K562 (cell line): ENCODE measurements around the gene CST8. TPM values are rescaled to one million over a fixed set of nuclear protein-coding genes. Genes with fewer than 3 reads are reported as not detected.

Experiments
- ATAC-seq: fragments of 200-7000 bp; cut with Tn5 transposase; 3 replicates; pipeline ENCODE4 v1.9.1; 2020; ENCODE audit warnings: moderate library complexity
- BruUV-seq: library from RNA; stranded (reverse); fragments of 400-500 nt; replicated peaks from 2 replicates; lab custom pipeline; 2021; lab: Mats Ljungman, UMichigan
- CTCF ChIA-PET: fragments of 300-600 bp; formaldehyde crosslinking; extraction: SDS; loops from one replicate; lab custom pipeline; 2021; ENCODE audit warnings: low intra/inter-chr PET ratio; lab: Yijun Ruan, JAX
- POLR2A ChIA-PET: fragments of 300-600, 350-650 bp; sonication (Branson Sonifier 250); formaldehyde crosslinking; extraction: SDS; loops from one replicate; lab custom pipeline; 2021; ENCODE audit warnings: antibody characterized with exemption, inconsistent platforms; lab: Yijun Ruan, JAX
- DNase-seq, 4 experiments: peaks; one replicate each; pipeline versions ENCODE4 v3.0.0 to v3.0.0-alpha.2; 2011 to 2018; ENCODE audit warnings: low spot score in 3 of 4, mixed read lengths in 3 of 4; ENCODE audit errors: extremely low read depth in 1 of 4
- FAIRE-seq: peaks from 2 replicates; lab custom pipeline; 2011; peaks lifted over from hg19 to GRCh38; lab: Jason Lieb, UNC
- H2AFZ ChIP-seq: 2 replicates; pipeline ENCODE4 v1.6.0; 2011; ENCODE audit warnings: low read depth, low read length, control low read depth, inconsistent platforms
- H3K27ac ChIP-seq: fragments of 200-600 bp; 3 replicates; pipeline ENCODE4 v1.8.0; 2011; ENCODE audit warnings: low read depth, mild to moderate bottlenecking, control low read depth, inconsistent platforms, low read length, moderate library complexity, mixed read lengths; ENCODE audit errors: extremely low read depth
- H3K27me3 ChIP-seq, 2 experiments: fragments of 300-600 bp in 1 of 2; 2 replicates in 1 of 2; 3 replicates in 1 of 2; pipeline versions ENCODE4 v1.6.0 to v1.8.0; 2011; ENCODE audit warnings: inconsistent platforms in 2 of 2, low read length in 2 of 2, mild to moderate bottlenecking in 1 of 2, mixed read lengths in 1 of 2, moderate library complexity in 1 of 2; ENCODE audit not compliant: control insufficient read depth in 2 of 2, insufficient read depth in 2 of 2
- H3K36me3 ChIP-seq: fragments of 300-600 bp; 3 replicates; pipeline ENCODE4 v1.8.0; 2011; ENCODE audit warnings: mild to moderate bottlenecking, low read length, inconsistent platforms; ENCODE audit not compliant: control insufficient read depth, insufficient read depth
- H3K4me1 ChIP-seq, 2 experiments: fragments of 200-600 bp in 1 of 2; replicated peaks in 1 of 2; 2 replicates in 1 of 2; 3 replicates in 1 of 2; pipeline versions ENCODE4 v1.5.1 to v1.8.0; 2011; ENCODE audit warnings: inconsistent platforms in 2 of 2, low read length in 2 of 2, mild to moderate bottlenecking in 1 of 2, mixed read lengths in 1 of 2, moderate library complexity in 1 of 2; ENCODE audit not compliant: control insufficient read depth in 2 of 2, insufficient read depth in 2 of 2
- H3K4me2 ChIP-seq: 2 replicates; pipeline ENCODE4 v1.6.1; 2011; ENCODE audit warnings: low read length, control low read depth, inconsistent platforms, mixed read lengths; ENCODE audit not compliant: insufficient read depth
- H3K4me3 ChIP-seq: fragments of 200-600 bp; sonication (generic), shearing (Covaris generic); 2 replicates; pipeline ENCODE4 v1.5.1; 2016; ENCODE audit warnings: control low read depth, inconsistent platforms
- H3K79me2 ChIP-seq: fragments of 200-600 bp; 3 replicates; pipeline ENCODE4 v1.8.0; 2011; ENCODE audit warnings: low read length, inconsistent platforms; ENCODE audit not compliant: control insufficient read depth, insufficient read depth
- H3K9ac ChIP-seq, 2 experiments: 2 replicates each; pipeline versions ENCODE4 v1.6.0 to v1.6.1; 2011; ENCODE audit warnings: low read depth in 2 of 2, low read length in 2 of 2, control low read depth in 1 of 2, inconsistent platforms in 1 of 2, mild to moderate bottlenecking in 1 of 2, mixed read lengths in 1 of 2; ENCODE audit not compliant: insufficient read depth in 1 of 2
- H3K9me1 ChIP-seq: one replicate; pipeline ENCODE4 v1.6.0; 2011; ENCODE audit warnings: inconsistent platforms, mild to moderate bottlenecking, low read length, moderate library complexity; ENCODE audit not compliant: control insufficient read depth, insufficient read depth
- H3K9me3 ChIP-seq: replicated peaks from 2 replicates; pipeline ENCODE4 v1.5.1; 2011; ENCODE audit warnings: low read depth, low read length, inconsistent platforms; ENCODE audit not compliant: control insufficient read depth, insufficient read depth
- H4K20me1 ChIP-seq: replicated peaks from 2 replicates; pipeline ENCODE4 v1.6.1; 2011; ENCODE audit warnings: low read length, inconsistent platforms, mixed read lengths; ENCODE audit not compliant: control insufficient read depth, insufficient read depth
- MEF2A ChIP-seq: IDR thresholded peaks from 2 replicates; pipeline ENCODE4 v1.6.1; 2011; ENCODE audit warnings: low read depth, mild to moderate bottlenecking, low read length, moderate library complexity; ENCODE audit not compliant: control insufficient read depth
- MYC ChIP-seq, 2 experiments: fragments of 250-450 bp in 1 of 2; sonication (Bioruptor Pico) in 1 of 2; IDR thresholded peaks; 2 replicates each; pipeline versions ENCODE4 v1.5.1 to v1.6.1; 2012 to 2021; ENCODE audit warnings: low read depth in 2 of 2, borderline replicate concordance in 1 of 2, improper control_type of control experiment in 1 of 2, low read length in 1 of 2, mild to moderate bottlenecking in 1 of 2, moderate library complexity in 1 of 2
- NEUROD1 ChIP-seq: fragments of 150-350 bp; IDR thresholded peaks from 2 replicates; pipeline ENCODE4 v1.6.1; 2014; ENCODE audit warnings: borderline replicate concordance, low read length, low read depth; ENCODE audit not compliant: partially characterized antibody
- NR1H2 ChIP-seq: sonication (generic); formaldehyde crosslinking; IDR thresholded peaks from 2 replicates; pipeline ENCODE4 v1.4.0; 2020; ENCODE audit warnings: mild to moderate bottlenecking, missing genetic modification reagents
- PTBP1 ChIP-seq: fragments of 200-400 bp; formaldehyde crosslinking; IDR thresholded peaks from 2 replicates; pipeline ENCODE4 v1.6.1; 2017; ENCODE audit warnings: low read depth, low read length
- PURB ChIP-seq: sonication (generic); formaldehyde crosslinking; IDR thresholded peaks from 2 replicates; pipeline ENCODE4 v1.9.0; 2021; ENCODE audit warnings: low read depth, mild to moderate bottlenecking, missing genetic modification reagents
- ZNF507 ChIP-seq: conservative IDR thresholded peaks from 2 replicates; pipeline ENCODE4 v1.6.1; 2017; ENCODE audit warnings: missing genetic modification characterization, missing compliant biosample characterization
- ZNF57 ChIP-seq: fragments of 450-650 bp; formaldehyde crosslinking; IDR thresholded peaks from 2 replicates; pipeline ENCODE4 v1.4.0; 2020; ENCODE audit warnings: mild to moderate bottlenecking, moderate library complexity
- WGBS: fragments of 100-300 bp; shearing (Covaris generic); methylation state at CpG from one replicate; pipeline ENCODE4 v1.1.6; 2016; ENCODE audit warnings: low coverage, mixed read lengths; ENCODE audit not compliant: insufficient coverage; ENCODE audit errors: missing lambda C conversion rate; 5-methylcytosine and 5-hydroxymethylcytosine counted together
- in situ Hi-C: fragments of 300-500 bp; cut with MboI; formaldehyde crosslinking; loops from 4 replicates; pipeline ENCODE4 v1.15.0; 2018; ENCODE audit warnings: inconsistent platforms, mixed read lengths
- intact Hi-C: fragments of 100-400 bp; cut with micrococcal nuclease; formaldehyde crosslinking; loops from 2 replicates; pipeline ENCODE4 v1.14.2; 2022
- polyA plus RNA-seq, 8 experiments: library from polyadenylated mRNA; depleted of rRNA in 4 of 8; stranded (reverse) in 5 of 8; unstranded in 3 of 8; fragments of >200 nt; fragmentation: Nextera tagmentation in 2 of 8; fragmentation: Illumina TruSeq in 1 of 8; extraction: Ambion mirVana in 2 of 8; extraction: Trizol in 1 of 8; gene quantifications; 2 replicates each; pipeline versions ENCODE4 v1.2.1 to v1.2.3, GENCODE V29; 2011 to 2014; ENCODE audit warnings: inconsistent platforms in 1 of 8, missing spikeins in 1 of 8
- total RNA-seq, 7 experiments: library from RNA; depleted of rRNA in 6 of 7; stranded (reverse); fragments of >200 nt in 6 of 7; fragmentation: Illumina TruSeq in 2 of 7; extraction: Trizol in 2 of 7; gene quantifications; 2 replicates each; pipeline versions ENCODE4 v1.2.1 to v1.2.3, GENCODE V29; 2011 to 2021; ENCODE audit warnings: low replicate concordance in 1 of 7
- TF ChIP-seq, protein P1 (sequence below): fragments of 250-450 bp; sonication (Bioruptor Pico); IDR thresholded peaks from 2 replicates; pipeline ENCODE4 v1.5.0; 2020; ENCODE audit warnings: mild to moderate bottlenecking, borderline replicate concordance
- TF ChIP-seq, protein P2 (sequence below), 2 experiments: fragments of 450-650 bp; IDR thresholded peaks; 2 replicates each; pipeline ENCODE4 v1.6.1; 2016; ENCODE audit warnings: mild to moderate bottlenecking in 2 of 2, borderline replicate concordance in 1 of 2, low read depth in 1 of 2, moderate library complexity in 1 of 2

CST8 gene
- total and polyA plus RNA-seq, 9 of the 15 experiments (the other 6 are each of a cell fraction or from before 2014, with no cell fraction given), result not detected

DNA sequence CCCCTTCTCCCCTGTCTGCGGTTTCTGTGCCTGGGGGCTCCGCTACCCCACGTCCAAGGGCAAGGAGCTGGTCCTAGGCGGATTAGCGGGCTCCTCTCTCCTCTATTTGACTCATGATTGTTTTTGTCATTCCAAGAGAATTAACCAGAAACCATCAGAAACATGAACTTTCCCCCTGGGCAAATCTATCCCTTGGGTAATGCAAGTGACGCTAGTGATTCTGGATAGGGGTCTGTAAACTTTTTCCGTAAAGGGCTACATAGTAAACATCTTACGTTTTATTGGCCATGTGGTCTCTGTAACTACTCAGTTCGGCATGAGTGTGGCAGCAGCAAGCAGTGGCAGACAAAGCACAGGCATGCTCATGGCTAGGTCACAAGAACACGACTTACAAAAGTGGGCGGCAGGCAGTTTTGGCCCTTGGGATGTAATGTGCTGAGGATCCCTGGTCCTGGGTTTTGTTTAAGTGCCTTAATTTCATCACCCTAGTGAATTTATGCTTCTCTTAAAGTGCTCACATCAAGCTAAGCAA, 38.9 kb upstream of the CST8 start (continued):
- TF ChIP-seq, protein P1, sequence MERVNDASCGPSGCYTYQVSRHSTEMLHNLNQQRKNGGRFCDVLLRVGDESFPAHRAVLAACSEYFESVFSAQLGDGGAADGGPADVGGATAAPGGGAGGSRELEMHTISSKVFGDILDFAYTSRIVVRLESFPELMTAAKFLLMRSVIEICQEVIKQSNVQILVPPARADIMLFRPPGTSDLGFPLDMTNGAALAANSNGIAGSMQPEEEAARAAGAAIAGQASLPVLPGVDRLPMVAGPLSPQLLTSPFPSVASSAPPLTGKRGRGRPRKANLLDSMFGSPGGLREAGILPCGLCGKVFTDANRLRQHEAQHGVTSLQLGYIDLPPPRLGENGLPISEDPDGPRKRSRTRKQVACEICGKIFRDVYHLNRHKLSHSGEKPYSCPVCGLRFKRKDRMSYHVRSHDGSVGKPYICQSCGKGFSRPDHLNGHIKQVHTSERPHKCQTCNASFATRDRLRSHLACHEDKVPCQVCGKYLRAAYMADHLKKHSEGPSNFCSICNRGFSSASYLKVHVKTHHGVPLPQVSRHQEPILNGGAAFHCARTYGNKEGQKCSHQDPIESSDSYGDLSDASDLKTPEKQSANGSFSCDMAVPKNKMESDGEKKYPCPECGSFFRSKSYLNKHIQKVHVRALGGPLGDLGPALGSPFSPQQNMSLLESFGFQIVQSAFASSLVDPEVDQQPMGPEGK (CRISPR knock-in tag), result no peak
- TF ChIP-seq MYC (IDR thresholded peaks at IDR 0.05; ENCODE audit: low read depth, low read length) (no peak), MYC (CRISPR knock-in tag; IDR thresholded peaks at IDR 0.05; ENCODE audit: borderline replicate concordance, low read depth) (no peak), NEUROD1 (no peak)

DNA sequence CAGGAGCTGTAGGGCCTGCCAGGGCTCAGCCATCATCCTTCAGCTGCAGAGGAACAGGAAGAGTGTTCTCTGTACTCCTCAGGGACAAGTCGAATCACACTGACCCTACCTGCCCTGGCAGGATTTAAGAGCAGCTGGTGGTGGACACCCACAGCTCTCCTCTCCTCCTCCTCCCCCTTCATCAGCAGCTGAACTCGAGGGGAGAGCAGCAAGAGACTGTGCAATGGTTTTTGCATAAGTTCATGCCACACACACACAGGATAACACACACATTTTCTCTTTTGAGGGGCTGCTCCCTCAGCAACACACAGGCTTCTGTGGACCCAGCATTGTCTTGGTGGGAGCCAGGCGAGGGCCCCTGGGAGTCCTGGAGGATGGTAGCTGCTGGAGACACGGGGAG, 38.1 kb upstream of the CST8 start, which contains the start of gene CST11:
TSS of gene CST11 (minus strand) at position 101 of the 400 bp plus-strand sequence. CDS start at position 36, 65 bp downstream.
- DNase-seq (no peak), ATAC-seq (no peak), FAIRE-seq (no peak)
- BruUV-seq, result no TSS peak
- H3K4me2 ChIP-seq, result no peak within 1 kb of the TSS
- POLR2A ChIA-PET, result no interaction called here
- H3K4me1 ChIP-seq, result no peaks in the 10 kb centered on the region
- intact Hi-C loops (no loop called here), in situ Hi-C loops (no loop called here)
- H4K20me1 ChIP-seq, result no peaks in the 10 kb centered on the region
- H3K4me3 ChIP-seq, result no peak within 1 kb of the TSS
- 0% methylated on average over 3 of the region's 4 CpGs for WGBS
- no peak within 1 kb of the TSS for H3K27ac ChIP-seq
- H3K27me3 ChIP-seq, result peaks cover 0 to 50% of the 10 kb centered on the region in 2 experiments; a peak in 4 of 5 replicates
- no peaks in the 10 kb centered on the region for H3K79me2 ChIP-seq
- H3K9me3 ChIP-seq, result no peaks in the 10 kb centered on the region
- H3K9me1 ChIP-seq, result no peaks in the 10 kb centered on the region
- H3K36me3 ChIP-seq, result no peaks in the 10 kb centered on the region
- H2AFZ ChIP-seq, result no peak within 1 kb of the TSS
- H3K9ac ChIP-seq, result no peak within 1 kb of the TSS
- CTCF ChIA-PET, result no interaction called here
- TF ChIP-seq ZNF57 (no peak), NR1H2 (CRISPR knock-in tag) (no peak), MEF2A (no peak), ZNF507 (tag) (no peak), PTBP1 (no peak), PURB (CRISPR knock-in tag) (no peak)
- TF ChIP-seq, protein P2, sequence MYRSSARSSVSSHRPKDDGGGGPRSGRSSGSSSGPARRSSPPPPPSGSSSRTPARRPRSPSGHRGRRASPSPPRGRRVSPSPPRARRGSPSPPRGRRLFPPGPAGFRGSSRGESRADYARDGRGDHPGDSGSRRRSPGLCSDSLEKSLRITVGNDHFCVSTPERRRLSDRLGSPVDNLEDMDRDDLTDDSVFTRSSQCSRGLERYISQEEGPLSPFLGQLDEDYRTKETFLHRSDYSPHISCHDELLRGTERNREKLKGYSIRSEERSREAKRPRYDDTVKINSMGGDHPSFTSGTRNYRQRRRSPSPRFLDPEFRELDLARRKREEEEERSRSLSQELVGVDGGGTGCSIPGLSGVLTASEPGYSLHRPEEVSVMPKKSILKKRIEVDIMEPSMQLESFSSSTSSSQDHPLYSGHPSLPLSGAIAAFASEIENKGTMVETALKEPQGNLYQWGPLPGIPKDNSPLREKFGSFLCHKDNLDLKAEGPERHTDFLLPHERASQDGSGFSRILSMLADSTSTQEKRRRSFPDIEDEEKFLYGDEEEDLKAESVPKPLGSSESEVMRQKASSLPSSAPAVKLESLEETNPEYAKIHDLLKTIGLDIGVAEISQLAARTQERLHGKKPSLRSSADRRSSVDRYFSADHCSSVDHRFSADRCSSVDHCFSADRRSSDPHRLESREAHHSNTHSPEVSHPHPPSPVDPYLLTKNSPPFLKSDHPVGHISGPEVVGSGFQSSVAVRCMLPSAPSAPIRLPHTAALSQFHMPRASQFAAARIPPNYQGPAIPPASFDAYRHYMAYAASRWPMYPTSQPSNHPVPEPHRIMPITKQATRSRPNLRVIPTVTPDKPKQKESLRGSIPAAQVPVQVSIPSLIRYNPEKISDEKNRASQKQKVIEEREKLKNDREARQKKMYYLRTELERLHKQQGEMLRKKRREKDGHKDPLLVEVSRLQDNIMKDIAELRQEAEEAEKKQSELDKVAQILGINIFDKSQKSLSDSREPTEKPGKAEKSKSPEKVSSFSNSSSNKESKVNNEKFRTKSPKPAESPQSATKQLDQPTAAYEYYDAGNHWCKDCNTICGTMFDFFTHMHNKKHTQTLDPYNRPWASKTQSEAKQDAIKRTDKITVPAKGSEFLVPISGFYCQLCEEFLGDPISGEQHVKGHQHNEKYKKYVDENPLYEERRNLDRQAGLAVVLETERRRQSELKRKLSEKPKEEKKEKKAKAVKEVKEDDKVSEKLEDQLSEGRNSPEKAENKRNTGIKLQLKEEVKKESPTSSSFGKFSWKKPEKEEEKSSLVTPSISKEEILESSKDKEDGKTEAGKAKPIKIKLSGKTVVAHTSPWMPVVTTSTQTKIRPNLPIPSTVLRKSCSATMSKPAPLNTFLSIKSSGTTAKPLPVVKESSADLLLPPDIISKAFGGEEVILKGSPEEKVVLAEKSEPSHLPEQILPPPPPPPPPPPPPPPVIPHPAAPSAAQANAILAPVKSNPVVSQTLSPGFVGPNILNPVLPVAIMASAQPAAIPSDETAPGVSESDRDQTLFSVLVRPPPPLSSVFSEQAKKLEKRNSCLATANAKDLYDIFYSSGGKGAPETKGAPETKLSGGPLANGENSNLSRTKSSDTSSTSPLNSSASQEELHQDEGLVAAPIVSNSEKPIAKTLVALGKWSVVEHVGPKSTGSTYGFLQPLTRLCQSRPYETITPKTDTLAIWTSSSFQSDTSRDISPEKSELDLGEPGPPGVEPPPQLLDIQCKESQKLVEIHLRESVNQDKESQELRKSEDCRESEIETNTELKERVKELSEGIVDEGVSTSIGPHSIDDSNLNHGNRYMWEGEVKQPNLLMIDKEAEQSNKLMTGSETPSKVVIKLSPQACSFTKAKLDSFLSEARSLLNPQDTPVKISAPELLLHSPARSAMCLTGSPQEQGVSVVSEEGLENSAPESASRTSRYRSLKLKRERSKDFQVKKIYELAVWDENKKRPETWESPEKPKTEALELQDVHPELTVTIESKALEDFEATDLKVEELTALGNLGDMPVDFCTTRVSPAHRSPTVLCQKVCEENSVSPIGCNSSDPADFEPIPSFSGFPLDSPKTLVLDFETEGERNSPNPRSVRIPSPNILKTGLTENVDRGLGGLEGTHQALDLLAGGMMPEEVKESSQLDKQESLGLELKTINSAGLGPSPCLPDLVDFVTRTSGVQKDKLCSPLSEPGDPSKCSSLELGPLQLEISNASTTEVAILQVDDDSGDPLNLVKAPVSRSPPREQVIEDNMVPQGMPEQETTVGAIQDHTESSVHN (IDR thresholded peaks at IDR 0.05; ENCODE audit: borderline replicate concordance in 1 of 2, low read depth in 1 of 2), result no peak
